Duodenal mucosa (tissue), 2 donors: ENCODE data around the gene RTTN.

Experiments
- H3K27ac ChIP-seq: one replicate; pipeline ENCODE4 v1.7.0; 2013; ENCODE audit warnings: low read depth, low read length
- H3K27me3 ChIP-seq, 2 donors: one replicate each; pipeline ENCODE4 v1.7.0; 2013; ENCODE audit warnings: low read length in 2 of 2, control low read depth in 1 of 2; ENCODE audit not compliant: insufficient read depth in 2 of 2, control insufficient read depth in 1 of 2
- H3K36me3 ChIP-seq, 2 donors: one replicate each; pipeline ENCODE4 v1.7.0; 2013; ENCODE audit warnings: low read length in 2 of 2, control low read depth in 1 of 2; ENCODE audit not compliant: insufficient read depth in 2 of 2, control insufficient read depth in 1 of 2
- H3K4me1 ChIP-seq, 2 donors: one replicate each; pipeline ENCODE4 v1.7.0; 2013; ENCODE audit warnings: low read length in 2 of 2, control low read depth in 1 of 2; ENCODE audit not compliant: insufficient read depth in 2 of 2, control insufficient read depth in 1 of 2
- H3K4me3 ChIP-seq, 2 donors: one replicate each; pipeline ENCODE4 v1.7.0; 2013; ENCODE audit warnings: low read length in 2 of 2, low read depth in 1 of 2
- H3K9ac ChIP-seq, 2 donors: one replicate each; pipeline ENCODE4 v1.7.0; 2013; ENCODE audit warnings: low read length in 2 of 2, low read depth in 1 of 2
- H3K9me3 ChIP-seq, 2 donors: one replicate each; pipeline ENCODE4 v1.7.0; 2013; ENCODE audit warnings: low read length in 2 of 2, control low read depth in 1 of 2; ENCODE audit not compliant: control insufficient read depth in 1 of 2

Gene RTTN

GRCh38 chr18:69999656-70000055 lies 205.8 kb downstream of the RTTN start:
- peaks cover 3 to 12% of the 10 kb centered on the region in 2 donors for H3K4me1 ChIP-seq

GRCh38 chr18:69998523-69998987 lies 206.9 kb downstream of the RTTN start:
- peaks cover 0 to 12% of the 10 kb centered on the region in 2 donors for H3K36me3 ChIP-seq
- no peak overlapping the region for H3K27ac ChIP-seq
- no peak overlapping the region for H3K9ac ChIP-seq
- H3K4me1 ChIP-seq: peaks cover 3 to 12% of the 10 kb centered on the region in 2 donors
- H3K4me3 ChIP-seq: no peak overlapping the region
- no peaks in the 10 kb centered on the region for H3K9me3 ChIP-seq
- H3K27me3 ChIP-seq: no peaks in the 10 kb centered on the region

More at GRCh38 chr18:69999656-70000055, 205.8 kb downstream of the RTTN start:
- Histone ChIP-seq H3K36me3 (peaks cover 0 to 12% of the 10 kb centered on the region in 2 donors), H3K9ac (no peak overlapping the region), H3K9me3 (no peaks in the 10 kb centered on the region), H3K27me3 (no peaks in the 10 kb centered on the region), H3K4me3 (no peak overlapping the region), H3K27ac (no peak overlapping the region)

GRCh38 chr18:69996951-69997798 lies 208.3 kb downstream of the RTTN start:
- H3K9me3 ChIP-seq: no peaks in the 10 kb centered on the region
- no peaks in the 10 kb centered on the region for H3K27me3 ChIP-seq
- H3K27ac ChIP-seq: no peak overlapping the region
- H3K36me3 ChIP-seq: peaks cover 0 to 12% of the 10 kb centered on the region in 2 donors
- no peak overlapping the region for H3K9ac ChIP-seq
- H3K4me1 ChIP-seq: peaks cover 3 to 12% of the 10 kb centered on the region in 2 donors
- no peak overlapping the region for H3K4me3 ChIP-seq

- Histone ChIP-seq H3K4me3 (no peak overlapping the region), H3K27ac (no peak overlapping the region), H3K9me3 (no peaks in the 10 kb centered on the region), H3K4me1 (peaks cover 3 to 12% of the 10 kb centered on the region in 2 donors), H3K27me3 (no peaks in the 10 kb centered on the region), H3K9ac (no peak overlapping the region), H3K36me3 (peaks cover 0 to 9% of the 10 kb centered on the region in 2 donors)
These were observed 209.1 kb downstream of the RTTN start for GRCh38 chr18:69996417-69996816.

- H3K36me3 ChIP-seq: peaks cover 0 to 3% of the 10 kb centered on the region in 2 donors
- no peak overlapping the region for H3K9ac ChIP-seq
- H3K27me3 ChIP-seq: no peaks in the 10 kb centered on the region
- peaks cover 3 to 12% of the 10 kb centered on the region in 2 donors for H3K4me1 ChIP-seq
- H3K9me3 ChIP-seq: no peaks in the 10 kb centered on the region
- H3K27ac ChIP-seq: no peak overlapping the region
- H3K4me3 ChIP-seq: no peak overlapping the region
These were observed 209.7 kb downstream of the RTTN start for GRCh38 chr18:69995774-69996173.

GRCh38 chr18:69992776-69993175 lies 212.7 kb downstream of the RTTN start:
- H3K27me3 ChIP-seq: no peaks in the 10 kb centered on the region
- H3K27ac ChIP-seq: no peak overlapping the region
- H3K4me3 ChIP-seq: no peak overlapping the region
- no peaks in the 10 kb centered on the region for H3K36me3 ChIP-seq
- no peak overlapping the region for H3K9ac ChIP-seq
- peaks cover 3 to 9% of the 10 kb centered on the region in 2 donors for H3K4me1 ChIP-seq
- H3K9me3 ChIP-seq: no peaks in the 10 kb centered on the region

- no peak overlapping the region for H3K27ac ChIP-seq
- no peak overlapping the region for H3K9ac ChIP-seq
- H3K4me1 ChIP-seq: no peaks in the 10 kb centered on the region
- no peaks in the 10 kb centered on the region for H3K27me3 ChIP-seq
- no peaks in the 10 kb centered on the region for H3K9me3 ChIP-seq
- no peak overlapping the region for H3K4me3 ChIP-seq
- H3K36me3 ChIP-seq: no peaks in the 10 kb centered on the region
These were observed 217.6 kb downstream of the RTTN start for GRCh38 chr18:69987870-69988269.

GRCh38 chr18:69985239-69985638 lies 220.2 kb downstream of the RTTN start:
- Histone ChIP-seq H3K27ac (no peak overlapping the region), H3K9me3 (no peaks in the 10 kb centered on the region), H3K36me3 (no peaks in the 10 kb centered on the region), H3K27me3 (no peaks in the 10 kb centered on the region), H3K4me1 (no peaks in the 10 kb centered on the region), H3K4me3 (no peak overlapping the region), H3K9ac (no peak overlapping the region)

GRCh38 chr18:69982417-69982816 lies 223.1 kb downstream of the RTTN start:
- Histone ChIP-seq H3K4me1 (no peaks in the 10 kb centered on the region), H3K27ac (no peak overlapping the region), H3K36me3 (no peaks in the 10 kb centered on the region), H3K4me3 (no peak overlapping the region), H3K9me3 (no peaks in the 10 kb centered on the region), H3K9ac (no peak overlapping the region), H3K27me3 (no peaks in the 10 kb centered on the region)

GRCh38 chr18:69981948-69982347 lies 223.5 kb downstream of the RTTN start:
- Histone ChIP-seq H3K27me3 (no peaks in the 10 kb centered on the region), H3K36me3 (no peaks in the 10 kb centered on the region), H3K9me3 (peaks cover 0 to 4% of the 10 kb centered on the region in 2 donors), H3K4me1 (no peaks in the 10 kb centered on the region), H3K4me3 (no peak overlapping the region), H3K27ac (no peak overlapping the region), H3K9ac (no peak overlapping the region)
